GM10266 (cell line): ENCODE measurements around the gene OLFM1.

Source experiments
- DNase-seq: peaks from one replicate; pipeline ENCODE4 v3.0.0; 2012; ENCODE audit errors: extremely low spot score
- TF ChIP-seq, protein P1 (sequence below): IDR thresholded peaks from 2 replicates; pipeline ENCODE4 v1.5.1; 2012; ENCODE audit warnings: mild to moderate bottlenecking, low read depth; ENCODE audit not compliant: control insufficient read depth, insufficient read depth; ENCODE audit errors: missing control alignments

OLFM1 gene

DNA sequence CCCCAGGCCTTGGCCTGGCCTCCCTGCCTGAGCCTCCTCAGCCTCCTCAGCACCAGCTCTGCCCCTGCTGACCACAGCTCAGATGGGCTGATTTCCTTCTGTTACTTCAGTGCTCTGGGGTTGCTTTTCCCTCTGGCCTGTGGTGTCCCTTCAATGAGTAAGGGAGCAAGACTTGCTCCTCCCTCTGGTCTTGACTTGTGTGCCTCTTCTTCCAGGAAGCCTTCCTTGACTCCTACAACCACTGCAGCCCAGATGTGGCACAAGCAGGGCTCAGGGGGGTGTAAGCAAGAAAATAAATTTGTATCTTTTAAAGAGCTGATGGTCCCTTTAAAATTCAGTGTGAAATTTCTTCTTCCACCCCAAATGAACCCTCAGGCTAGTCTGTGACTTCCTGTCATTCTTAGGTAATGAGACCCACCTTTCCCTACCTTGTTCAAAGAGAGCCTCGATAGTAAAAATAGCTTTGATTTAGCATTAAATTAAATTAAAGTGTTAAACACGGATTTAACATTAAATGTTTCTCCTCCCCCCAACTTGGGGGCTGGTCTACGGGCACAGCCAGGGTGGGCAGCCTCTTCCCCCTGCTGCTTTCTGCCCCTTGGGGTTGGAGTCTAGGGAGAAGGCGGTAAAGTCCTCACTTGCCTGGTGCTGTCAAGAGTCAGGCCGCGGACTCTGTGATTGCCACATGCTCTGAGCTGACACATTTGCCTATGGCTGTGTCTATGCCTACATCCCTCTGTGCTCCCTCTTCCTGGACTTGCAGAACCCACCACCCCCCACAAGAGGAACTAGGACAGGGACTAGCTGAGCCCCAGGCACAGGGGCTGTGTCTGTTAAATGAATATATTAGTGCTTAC, 64.5 kb downstream of the OLFM1 start:
- DNase-seq = no peak
- TF ChIP-seq, protein P1, sequence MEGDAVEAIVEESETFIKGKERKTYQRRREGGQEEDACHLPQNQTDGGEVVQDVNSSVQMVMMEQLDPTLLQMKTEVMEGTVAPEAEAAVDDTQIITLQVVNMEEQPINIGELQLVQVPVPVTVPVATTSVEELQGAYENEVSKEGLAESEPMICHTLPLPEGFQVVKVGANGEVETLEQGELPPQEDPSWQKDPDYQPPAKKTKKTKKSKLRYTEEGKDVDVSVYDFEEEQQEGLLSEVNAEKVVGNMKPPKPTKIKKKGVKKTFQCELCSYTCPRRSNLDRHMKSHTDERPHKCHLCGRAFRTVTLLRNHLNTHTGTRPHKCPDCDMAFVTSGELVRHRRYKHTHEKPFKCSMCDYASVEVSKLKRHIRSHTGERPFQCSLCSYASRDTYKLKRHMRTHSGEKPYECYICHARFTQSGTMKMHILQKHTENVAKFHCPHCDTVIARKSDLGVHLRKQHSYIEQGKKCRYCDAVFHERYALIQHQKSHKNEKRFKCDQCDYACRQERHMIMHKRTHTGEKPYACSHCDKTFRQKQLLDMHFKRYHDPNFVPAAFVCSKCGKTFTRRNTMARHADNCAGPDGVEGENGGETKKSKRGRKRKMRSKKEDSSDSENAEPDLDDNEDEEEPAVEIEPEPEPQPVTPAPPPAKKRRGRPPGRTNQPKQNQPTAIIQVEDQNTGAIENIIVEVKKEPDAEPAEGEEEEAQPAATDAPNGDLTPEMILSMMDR = no peak

GRCh38 chr9:135152614-135153334, 65.3 kb downstream of the OLFM1 start:
- DNase-seq = no peak
- TF ChIP-seq, protein P1 = no peak

- TF ChIP-seq, protein P1 = no peak
- no peak for DNase-seq
Observed at GRCh38 chr9:135154050-135154615, 66.7 kb downstream of the OLFM1 start.

DNA sequence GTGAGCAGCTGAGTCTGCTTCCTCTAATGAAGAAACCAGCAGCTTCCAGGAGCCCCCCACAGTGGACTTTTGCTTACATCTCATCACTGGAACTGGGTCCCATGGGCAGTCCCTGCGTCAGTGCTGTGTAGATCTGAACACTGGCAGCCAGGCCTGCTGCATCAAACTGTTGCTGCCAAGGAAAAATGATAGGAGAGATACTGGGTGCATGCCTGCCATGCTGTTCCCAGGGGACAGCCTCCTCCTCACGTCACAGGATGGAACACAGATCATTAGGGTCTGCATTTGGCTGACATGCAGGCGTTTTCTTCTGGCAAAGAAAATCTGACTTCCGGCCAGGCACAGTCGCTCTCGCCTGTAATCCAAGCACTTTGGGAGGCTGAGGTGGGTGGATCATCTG, 67.9 kb downstream of the OLFM1 start:
- TF ChIP-seq, protein P1 = no peak

DNA sequence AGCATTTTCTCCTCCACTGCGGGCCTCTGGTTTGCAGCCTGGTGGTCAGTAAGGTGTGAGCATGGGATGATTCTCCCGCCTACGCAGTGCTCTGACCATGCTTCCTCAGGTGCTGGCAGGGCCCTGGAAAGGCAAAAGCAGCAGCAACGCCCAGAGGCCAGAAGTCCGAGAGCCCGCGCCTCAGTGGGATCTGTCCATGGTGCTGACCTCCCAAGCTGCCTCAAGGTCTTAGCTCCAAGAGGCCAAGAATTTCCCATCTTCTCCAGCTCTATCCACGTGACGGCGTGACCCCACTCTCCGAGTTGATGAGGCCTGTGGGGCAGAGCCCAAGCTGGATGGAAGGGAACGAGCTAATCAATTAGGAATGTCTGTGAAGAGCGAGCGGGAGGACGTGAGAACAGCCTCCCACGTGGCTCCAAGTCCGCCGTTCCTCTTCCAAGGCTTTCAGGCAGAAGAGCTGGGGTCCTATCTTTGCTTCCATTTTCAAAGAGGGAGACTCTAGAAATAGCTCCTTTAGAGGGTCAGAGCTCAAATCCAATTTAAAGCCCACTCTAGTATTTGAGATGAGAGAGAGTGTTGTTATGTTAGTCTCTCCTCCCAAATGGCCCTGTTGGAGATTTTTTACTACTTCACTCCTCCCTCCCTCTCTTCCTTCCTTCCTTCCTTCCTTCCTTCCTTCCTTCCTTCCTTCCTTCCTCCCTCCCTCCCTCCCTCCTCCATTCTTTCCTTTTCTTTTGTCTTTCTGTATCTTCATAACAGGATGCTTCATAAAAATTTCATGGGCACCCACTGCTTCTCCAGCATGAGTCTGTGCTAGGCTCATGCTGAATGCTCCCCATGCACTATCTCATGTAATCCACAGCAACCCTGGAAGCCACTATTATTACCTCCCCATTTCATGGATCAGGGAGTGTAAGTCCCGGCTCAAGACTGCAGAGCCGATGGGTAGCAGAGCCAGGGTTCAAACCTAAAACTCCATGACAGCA, 69.3 kb downstream of the OLFM1 start:
- DNase-seq = peak; percentile 53
- TF ChIP-seq, protein P1 = no peak

More for the DNA sequence above, 67.9 kb downstream of the OLFM1 start:
- DNase-seq = no peak

GRCh38 chr9:135157856-135158563, 70.5 kb downstream of the OLFM1 start:
- no peak for DNase-seq

More at GRCh38 chr9:135157856-135158563, 70.5 kb downstream of the OLFM1 start:
- TF ChIP-seq, protein P1 = no peak
